K562 (cell line): ENCODE measurements around the gene GLI3. TPM values are rescaled to one million over a fixed set of nuclear protein-coding genes. Genes with fewer than 3 reads are reported as not detected.

Source experiments
- ATAC-seq: fragments of 200-7000 bp; cut with Tn5 transposase; 3 replicates; pipeline ENCODE4 v1.9.1; 2020; ENCODE audit warnings: moderate library complexity
- BruUV-seq: library from RNA; stranded (reverse); fragments of 400-500 nt; replicated peaks from 2 replicates; lab custom pipeline; 2021; lab: Mats Ljungman, UMichigan
- CTCF ChIA-PET: fragments of 300-600 bp; formaldehyde crosslinking; extraction: SDS; loops from one replicate; lab custom pipeline; 2021; ENCODE audit warnings: low intra/inter-chr PET ratio; lab: Yijun Ruan, JAX
- POLR2A ChIA-PET: fragments of 300-600, 350-650 bp; sonication (Branson Sonifier 250); formaldehyde crosslinking; extraction: SDS; loops from one replicate; lab custom pipeline; 2021; ENCODE audit warnings: antibody characterized with exemption, inconsistent platforms; lab: Yijun Ruan, JAX
- DNase-seq, 4 experiments: peaks; one replicate each; pipeline versions ENCODE4 v3.0.0 to v3.0.0-alpha.2; 2011 to 2018; ENCODE audit warnings: low spot score in 3 of 4, mixed read lengths in 3 of 4; ENCODE audit errors: extremely low read depth in 1 of 4
- FAIRE-seq: peaks from 2 replicates; lab custom pipeline; 2011; peaks lifted over from hg19 to GRCh38; lab: Jason Lieb, UNC
- H2AFZ ChIP-seq: 2 replicates; pipeline ENCODE4 v1.6.0; 2011; ENCODE audit warnings: low read depth, low read length, control low read depth, inconsistent platforms
- H3K27ac ChIP-seq: fragments of 200-600 bp; 3 replicates; pipeline ENCODE4 v1.8.0; 2011; ENCODE audit warnings: low read depth, mild to moderate bottlenecking, control low read depth, inconsistent platforms, low read length, moderate library complexity, mixed read lengths; ENCODE audit errors: extremely low read depth
- H3K27me3 ChIP-seq, 2 experiments: fragments of 300-600 bp in 1 of 2; 2 replicates in 1 of 2; 3 replicates in 1 of 2; pipeline versions ENCODE4 v1.6.0 to v1.8.0; 2011; ENCODE audit warnings: inconsistent platforms in 2 of 2, low read length in 2 of 2, mild to moderate bottlenecking in 1 of 2, mixed read lengths in 1 of 2, moderate library complexity in 1 of 2; ENCODE audit not compliant: control insufficient read depth in 2 of 2, insufficient read depth in 2 of 2
- H3K36me3 ChIP-seq: fragments of 300-600 bp; 3 replicates; pipeline ENCODE4 v1.8.0; 2011; ENCODE audit warnings: mild to moderate bottlenecking, low read length, inconsistent platforms; ENCODE audit not compliant: control insufficient read depth, insufficient read depth
- H3K4me1 ChIP-seq, 2 experiments: fragments of 200-600 bp in 1 of 2; replicated peaks in 1 of 2; 2 replicates in 1 of 2; 3 replicates in 1 of 2; pipeline versions ENCODE4 v1.5.1 to v1.8.0; 2011; ENCODE audit warnings: inconsistent platforms in 2 of 2, low read length in 2 of 2, mild to moderate bottlenecking in 1 of 2, mixed read lengths in 1 of 2, moderate library complexity in 1 of 2; ENCODE audit not compliant: control insufficient read depth in 2 of 2, insufficient read depth in 2 of 2
- H3K4me2 ChIP-seq: 2 replicates; pipeline ENCODE4 v1.6.1; 2011; ENCODE audit warnings: low read length, control low read depth, inconsistent platforms, mixed read lengths; ENCODE audit not compliant: insufficient read depth
- H3K4me3 ChIP-seq: fragments of 200-600 bp; sonication (generic), shearing (Covaris generic); 2 replicates; pipeline ENCODE4 v1.5.1; 2016; ENCODE audit warnings: control low read depth, inconsistent platforms
- H3K79me2 ChIP-seq: fragments of 200-600 bp; 3 replicates; pipeline ENCODE4 v1.8.0; 2011; ENCODE audit warnings: low read length, inconsistent platforms; ENCODE audit not compliant: control insufficient read depth, insufficient read depth
- H3K9ac ChIP-seq, 2 experiments: 2 replicates each; pipeline versions ENCODE4 v1.6.0 to v1.6.1; 2011; ENCODE audit warnings: low read depth in 2 of 2, low read length in 2 of 2, control low read depth in 1 of 2, inconsistent platforms in 1 of 2, mild to moderate bottlenecking in 1 of 2, mixed read lengths in 1 of 2; ENCODE audit not compliant: insufficient read depth in 1 of 2
- H3K9me1 ChIP-seq: one replicate; pipeline ENCODE4 v1.6.0; 2011; ENCODE audit warnings: inconsistent platforms, mild to moderate bottlenecking, low read length, moderate library complexity; ENCODE audit not compliant: control insufficient read depth, insufficient read depth
- H3K9me3 ChIP-seq: replicated peaks from 2 replicates; pipeline ENCODE4 v1.5.1; 2011; ENCODE audit warnings: low read depth, low read length, inconsistent platforms; ENCODE audit not compliant: control insufficient read depth, insufficient read depth
- H4K20me1 ChIP-seq: replicated peaks from 2 replicates; pipeline ENCODE4 v1.6.1; 2011; ENCODE audit warnings: low read length, inconsistent platforms, mixed read lengths; ENCODE audit not compliant: control insufficient read depth, insufficient read depth
- NEUROD1 ChIP-seq: fragments of 150-350 bp; IDR thresholded peaks from 2 replicates; pipeline ENCODE4 v1.6.1; 2014; ENCODE audit warnings: borderline replicate concordance, low read length, low read depth; ENCODE audit not compliant: partially characterized antibody
- RNF2 ChIP-seq: sonication (generic); IDR thresholded peaks from 2 replicates; pipeline ENCODE4 v1.6.1; 2016
- SETDB1 ChIP-seq: IDR thresholded peaks from one replicate; pipeline ENCODE4 v1.6.1; 2012; ENCODE audit warnings: low read length, control low read depth, inconsistent platforms
- SMARCE1 ChIP-seq: fragments of 450-650 bp; IDR thresholded peaks from 2 replicates; pipeline ENCODE4 v1.7.1; 2016; ENCODE audit warnings: mild to moderate bottlenecking
- TOE1 ChIP-seq, 2 experiments: fragments of 450-650 bp in 1 of 2; sonication (generic) in 1 of 2; formaldehyde crosslinking in 1 of 2; IDR thresholded peaks; 2 replicates each; pipeline versions ENCODE4 v1.7.1 to v1.8.0; 2016 to 2022; ENCODE audit warnings: borderline replicate concordance in 2 of 2, mild to moderate bottlenecking in 2 of 2, antibody characterized with exemption in 1 of 2, inconsistent platforms in 1 of 2, low read depth in 1 of 2, missing genetic modification reagents in 1 of 2, moderate library complexity in 1 of 2
- ZNF263 ChIP-seq: sonication (generic); formaldehyde crosslinking; IDR thresholded peaks from 2 replicates; pipeline ENCODE4 v1.8.0; 2022; ENCODE audit warnings: mild to moderate bottlenecking, missing genetic modification reagents, borderline replicate concordance
- ZNF324 ChIP-seq: fragments of 250-450 bp; sonication (Bioruptor Pico); IDR thresholded peaks from 2 replicates; pipeline ENCODE4 v1.4.0; 2020; ENCODE audit warnings: mild to moderate bottlenecking
- ZNF644 ChIP-seq: fragments of 200-800 bp; sonication (Bioruptor generic); IDR thresholded peaks from 2 replicates; pipeline ENCODE4 v1.6.1; 2016; ENCODE audit warnings: low read depth, missing genetic modification characterization, missing compliant biosample characterization
- WGBS: fragments of 100-300 bp; shearing (Covaris generic); methylation state at CpG from one replicate; pipeline ENCODE4 v1.1.6; 2016; ENCODE audit warnings: low coverage, mixed read lengths; ENCODE audit not compliant: insufficient coverage; ENCODE audit errors: missing lambda C conversion rate; 5-methylcytosine and 5-hydroxymethylcytosine counted together
- in situ Hi-C: fragments of 300-500 bp; cut with MboI; formaldehyde crosslinking; loops from 4 replicates; pipeline ENCODE4 v1.15.0; 2018; ENCODE audit warnings: inconsistent platforms, mixed read lengths
- intact Hi-C: fragments of 100-400 bp; cut with micrococcal nuclease; formaldehyde crosslinking; loops from 2 replicates; pipeline ENCODE4 v1.14.2; 2022
- polyA plus RNA-seq, 8 experiments: library from polyadenylated mRNA; depleted of rRNA in 4 of 8; stranded (reverse) in 5 of 8; unstranded in 3 of 8; fragments of >200 nt; fragmentation: Nextera tagmentation in 2 of 8; fragmentation: Illumina TruSeq in 1 of 8; extraction: Ambion mirVana in 2 of 8; extraction: Trizol in 1 of 8; gene quantifications; 2 replicates each; pipeline versions ENCODE4 v1.2.1 to v1.2.3, GENCODE V29; 2011 to 2014; ENCODE audit warnings: inconsistent platforms in 1 of 8, missing spikeins in 1 of 8
- total RNA-seq, 7 experiments: library from RNA; depleted of rRNA in 6 of 7; stranded (reverse); fragments of >200 nt in 6 of 7; fragmentation: Illumina TruSeq in 2 of 7; extraction: Trizol in 2 of 7; gene quantifications; 2 replicates each; pipeline versions ENCODE4 v1.2.1 to v1.2.3, GENCODE V29; 2011 to 2021; ENCODE audit warnings: low replicate concordance in 1 of 7
- TF ChIP-seq, protein P1 (sequence below): fragments of 250-450 bp; sonication (Bioruptor Pico); IDR thresholded peaks from 2 replicates; pipeline ENCODE4 v1.4.0; 2020

GLI3 gene
- total and polyA plus RNA-seq, 9 of the 15 experiments (the other 6 are each of a cell fraction or from before 2014, with no cell fraction given), result 0.01 to 0.18 (median 0.07) TPM; not detected in 6

DNA sequence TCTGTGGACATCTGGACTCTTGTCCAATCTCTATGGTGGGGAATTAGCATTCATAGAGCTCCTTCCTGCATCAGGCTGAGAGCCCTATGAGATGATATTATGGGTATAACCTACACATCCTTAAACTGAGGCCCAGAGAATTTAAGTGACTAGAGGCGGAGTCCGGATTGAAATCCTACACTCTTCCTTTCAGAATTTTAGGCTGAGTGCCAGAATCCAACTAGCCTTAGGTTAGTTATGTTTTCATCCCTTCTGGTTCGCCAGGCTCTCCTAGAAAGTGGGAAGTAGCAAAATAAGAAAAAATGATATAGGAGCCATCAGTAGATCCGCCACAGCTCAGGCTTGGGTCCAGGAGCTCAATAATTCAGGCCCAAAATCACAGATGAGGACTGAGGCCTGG lies 212.5 kb downstream of the GLI3 start:
- BruUV-seq, result no TSS peak

More for the DNA sequence above, 212.5 kb downstream of the GLI3 start:
- WGBS, result 2% methylated on average over 4 of the region's 4 CpGs
- Histone ChIP-seq H2AFZ (no peak overlapping the region), H3K9me1 (no peaks in the 10 kb centered on the region), H3K36me3 (no peaks in the 10 kb centered on the region), H3K27me3 (peaks cover 2 to 28% of the 10 kb centered on the region in 2 experiments; a peak in 3 of 5 replicates), H3K4me2 (no peak overlapping the region), H3K9ac (no peak overlapping the region), H3K4me1 (no peaks in the 10 kb centered on the region), H3K4me3 (no peak overlapping the region), H4K20me1 (no peaks in the 10 kb centered on the region), H3K27ac (no peak overlapping the region), H3K79me2 (no peaks in the 10 kb centered on the region), H3K9me3 (no peaks in the 10 kb centered on the region)
- ATAC-seq (no peak), FAIRE-seq (no peak), DNase-seq (no peak)
- intact Hi-C loops, result no loop called here
- TF ChIP-seq SMARCE1 (no peak), NEUROD1 (no peak), ZNF324 (CRISPR knock-in tag) (no peak), SETDB1 (no peak), TOE1 (IDR thresholded peaks at IDR 0.05; ENCODE audit: borderline replicate concordance) (no peak), TOE1 (CRISPR knock-in tag; IDR thresholded peaks at IDR 0.05; ENCODE audit: borderline replicate concordance, low read depth) (no peak), ZNF644 (tag) (no peak), ZNF263 (CRISPR knock-in tag) (no peak), RNF2 (no peak)
- TF ChIP-seq, protein P1, sequence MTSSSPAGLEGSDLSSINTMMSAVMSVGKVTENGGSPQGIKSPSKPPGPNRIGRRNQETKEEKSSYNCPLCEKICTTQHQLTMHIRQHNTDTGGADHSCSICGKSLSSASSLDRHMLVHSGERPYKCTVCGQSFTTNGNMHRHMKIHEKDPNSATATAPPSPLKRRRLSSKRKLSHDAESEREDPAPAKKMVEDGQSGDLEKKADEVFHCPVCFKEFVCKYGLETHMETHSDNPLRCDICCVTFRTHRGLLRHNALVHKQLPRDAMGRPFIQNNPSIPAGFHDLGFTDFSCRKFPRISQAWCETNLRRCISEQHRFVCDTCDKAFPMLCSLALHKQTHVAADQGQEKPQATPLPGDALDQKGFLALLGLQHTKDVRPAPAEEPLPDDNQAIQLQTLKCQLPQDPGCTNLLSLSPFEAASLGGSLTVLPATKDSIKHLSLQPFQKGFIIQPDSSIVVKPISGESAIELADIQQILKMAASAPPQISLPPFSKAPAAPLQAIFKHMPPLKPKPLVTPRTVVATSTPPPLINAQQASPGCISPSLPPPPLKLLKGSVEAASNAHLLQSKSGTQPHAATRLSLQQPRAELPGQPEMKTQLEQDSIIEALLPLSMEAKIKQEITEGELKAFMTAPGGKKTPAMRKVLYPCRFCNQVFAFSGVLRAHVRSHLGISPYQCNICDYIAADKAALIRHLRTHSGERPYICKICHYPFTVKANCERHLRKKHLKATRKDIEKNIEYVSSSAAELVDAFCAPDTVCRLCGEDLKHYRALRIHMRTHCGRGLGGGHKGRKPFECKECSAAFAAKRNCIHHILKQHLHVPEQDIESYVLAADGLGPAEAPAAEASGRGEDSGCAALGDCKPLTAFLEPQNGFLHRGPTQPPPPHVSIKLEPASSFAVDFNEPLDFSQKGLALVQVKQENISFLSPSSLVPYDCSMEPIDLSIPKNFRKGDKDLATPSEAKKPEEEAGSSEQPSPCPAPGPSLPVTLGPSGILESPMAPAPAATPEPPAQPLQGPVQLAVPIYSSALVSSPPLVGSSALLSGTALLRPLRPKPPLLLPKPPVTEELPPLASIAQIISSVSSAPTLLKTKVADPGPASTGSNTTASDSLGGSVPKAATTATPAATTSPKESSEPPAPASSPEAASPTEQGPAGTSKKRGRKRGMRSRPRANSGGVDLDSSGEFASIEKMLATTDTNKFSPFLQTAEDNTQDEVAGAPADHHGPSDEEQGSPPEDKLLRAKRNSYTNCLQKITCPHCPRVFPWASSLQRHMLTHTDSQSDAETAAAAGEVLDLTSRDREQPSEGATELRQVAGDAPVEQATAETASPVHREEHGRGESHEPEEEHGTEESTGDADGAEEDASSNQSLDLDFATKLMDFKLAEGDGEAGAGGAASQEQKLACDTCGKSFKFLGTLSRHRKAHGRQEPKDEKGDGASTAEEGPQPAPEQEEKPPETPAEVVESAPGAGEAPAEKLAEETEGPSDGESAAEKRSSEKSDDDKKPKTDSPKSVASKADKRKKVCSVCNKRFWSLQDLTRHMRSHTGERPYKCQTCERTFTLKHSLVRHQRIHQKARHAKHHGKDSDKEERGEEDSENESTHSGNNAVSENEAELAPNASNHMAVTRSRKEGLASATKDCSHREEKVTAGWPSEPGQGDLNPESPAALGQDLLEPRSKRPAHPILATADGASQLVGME (CRISPR knock-in tag), result no peak
- in situ Hi-C loops, result no loop called here
- ChIA-PET CTCF (no interaction called here), POLR2A (interaction anchor here (1.2 kb wide), 1 partner anchor 11 kb away, joined by 4 read pairs; no protein-coding TSS in a partner anchor)
